Mammary epithelial cell (primary cell): ENCODE results near the gene MNS1.

Experiments used
- EZH2 ChIP-seq: IDR thresholded peaks from 2 replicates; pipeline ENCODE4 v1.6.1; 2012; ENCODE audit warnings: low read length, inconsistent platforms, borderline replicate concordance
- TF ChIP-seq, protein P1 (sequence below), 2 donors: IDR thresholded peaks in 1 of 2; conservative IDR thresholded peaks in 1 of 2; 2 replicates each; pipeline ENCODE4 v1.5.1; 2011 to 2012; ENCODE audit warnings: inconsistent platforms in 2 of 2, low read length in 2 of 2, mild to moderate bottlenecking in 2 of 2, control low read depth in 1 of 2, low read depth in 1 of 2; ENCODE audit not compliant: insufficient read depth in 1 of 2; ENCODE audit errors: extremely low read depth in 1 of 2

DNA sequence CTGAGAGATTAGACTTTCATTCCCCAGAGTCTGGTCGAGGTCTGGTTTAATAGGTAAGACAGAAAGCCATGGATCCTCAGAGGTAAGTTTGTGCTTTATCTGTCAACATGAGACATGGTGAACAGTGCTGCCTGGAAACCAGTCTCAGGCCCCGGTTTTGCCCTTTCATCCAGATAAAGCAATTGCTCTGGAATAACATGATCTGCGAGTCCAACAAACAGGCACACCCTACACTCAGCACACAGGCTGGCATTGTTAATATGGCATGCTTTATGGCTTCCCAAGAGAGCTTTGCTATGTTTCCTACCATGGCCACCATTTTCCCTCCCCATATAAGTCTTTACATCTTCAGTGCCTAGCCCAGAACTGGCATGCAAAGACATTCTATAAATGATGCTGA, 30.1 kb upstream of the MNS1 start:
- TF ChIP-seq, protein P1, sequence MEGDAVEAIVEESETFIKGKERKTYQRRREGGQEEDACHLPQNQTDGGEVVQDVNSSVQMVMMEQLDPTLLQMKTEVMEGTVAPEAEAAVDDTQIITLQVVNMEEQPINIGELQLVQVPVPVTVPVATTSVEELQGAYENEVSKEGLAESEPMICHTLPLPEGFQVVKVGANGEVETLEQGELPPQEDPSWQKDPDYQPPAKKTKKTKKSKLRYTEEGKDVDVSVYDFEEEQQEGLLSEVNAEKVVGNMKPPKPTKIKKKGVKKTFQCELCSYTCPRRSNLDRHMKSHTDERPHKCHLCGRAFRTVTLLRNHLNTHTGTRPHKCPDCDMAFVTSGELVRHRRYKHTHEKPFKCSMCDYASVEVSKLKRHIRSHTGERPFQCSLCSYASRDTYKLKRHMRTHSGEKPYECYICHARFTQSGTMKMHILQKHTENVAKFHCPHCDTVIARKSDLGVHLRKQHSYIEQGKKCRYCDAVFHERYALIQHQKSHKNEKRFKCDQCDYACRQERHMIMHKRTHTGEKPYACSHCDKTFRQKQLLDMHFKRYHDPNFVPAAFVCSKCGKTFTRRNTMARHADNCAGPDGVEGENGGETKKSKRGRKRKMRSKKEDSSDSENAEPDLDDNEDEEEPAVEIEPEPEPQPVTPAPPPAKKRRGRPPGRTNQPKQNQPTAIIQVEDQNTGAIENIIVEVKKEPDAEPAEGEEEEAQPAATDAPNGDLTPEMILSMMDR (conservative IDR thresholded peaks at IDR 0.05 in 1 of 2, IDR thresholded peaks at IDR 0.05 in 1 of 2; ENCODE audit: extremely low read depth in 1 of 2, insufficient read depth in 1 of 2, low read depth in 1 of 2, low read length in 2 of 2) = no peak
- no peak for TF ChIP-seq EZH2
